Activated T-helper 9 cell treated with anti-CD3 and anti-CD28 coated beads, Interleukin-2, amount 50 U/mL, for 16 hours (primary cell): ENCODE measurements around the gene MPP7.
"Not testable (repeated sequence)": the region's sequence is repeated elsewhere in the genome, so short reads cannot be mapped to it uniquely, and the experiment has no call there.

Source experiments
- DNase-seq: peaks from one replicate; pipeline ENCODE4 v3.0.0-alpha.2; 2020; ENCODE audit warnings: low read depth

Gene MPP7

GRCh38 chr10:28302638-28303488, at the start of gene MPP7:
MPP7 (minus strand) TSS chr10:28303064; CDS start chr10:28238604, 64,460 bp downstream.
- DNase-seq: peak; percentile 96

DNA sequence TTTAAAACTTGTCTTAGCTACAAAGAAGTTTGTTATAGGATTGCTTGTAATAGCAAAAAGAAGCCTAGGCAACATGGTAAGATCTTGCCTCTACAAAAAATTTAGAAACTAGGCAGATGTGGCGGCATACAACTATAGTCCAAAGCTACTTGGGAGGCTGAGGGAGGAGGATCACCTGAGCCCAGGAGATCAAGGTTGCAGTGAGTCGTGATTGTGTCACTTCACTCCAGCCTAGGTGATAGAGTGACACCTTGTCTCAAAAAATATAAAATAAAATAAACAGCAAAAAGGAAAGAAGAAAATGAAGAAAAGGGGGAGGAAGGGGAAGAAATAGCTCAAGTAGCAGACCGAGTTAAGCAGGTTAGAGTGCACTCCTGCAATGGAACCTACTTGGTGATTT, 47.0 kb upstream of the MPP7 start:
- no peak for DNase-seq

- DNase-seq: no peak
These were observed 41.4 kb upstream of the MPP7 start for GRCh38 chr10:28343987-28344895.

DNA sequence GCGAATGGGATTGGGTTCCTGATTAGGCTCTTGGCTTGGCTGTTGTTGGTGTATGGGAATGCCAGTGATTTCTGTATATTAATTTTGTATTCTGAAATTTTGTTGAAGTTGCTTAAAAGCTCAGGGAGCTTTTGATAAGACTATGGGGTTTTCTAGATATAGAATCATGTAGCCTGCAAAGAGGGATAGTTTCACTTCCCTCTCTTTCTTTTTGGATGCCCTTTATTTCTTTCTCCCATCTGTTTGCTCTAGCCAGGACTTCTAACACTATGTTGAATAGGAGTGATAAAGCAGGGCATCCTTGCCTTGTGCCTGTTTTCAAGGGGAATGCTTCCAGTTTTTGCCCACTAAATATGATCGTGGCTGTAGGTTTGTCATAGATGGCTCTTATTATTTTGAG, 40.4 kb upstream of the MPP7 start:
- no peak for DNase-seq

DNA sequence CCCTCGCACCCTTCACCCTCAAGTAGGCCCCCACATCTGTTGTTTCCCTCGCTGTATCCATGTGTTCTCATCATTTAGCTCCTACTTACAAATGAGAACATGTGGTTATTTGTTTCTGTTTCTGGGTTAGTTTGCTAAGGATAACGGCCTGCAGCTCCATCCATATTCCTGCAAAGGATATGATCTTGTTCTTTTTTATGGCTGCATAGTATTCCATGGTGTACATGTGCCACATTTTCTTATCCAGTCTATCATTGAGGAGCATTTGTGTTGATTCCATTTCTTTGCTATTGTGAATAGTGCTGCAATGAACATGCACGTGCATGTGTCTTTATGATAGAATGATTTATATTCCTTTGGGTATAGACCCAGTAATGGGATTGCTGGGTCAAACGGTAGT, 38.8 kb upstream of the MPP7 start:
- DNase-seq: not testable (repeated sequence)

DNA sequence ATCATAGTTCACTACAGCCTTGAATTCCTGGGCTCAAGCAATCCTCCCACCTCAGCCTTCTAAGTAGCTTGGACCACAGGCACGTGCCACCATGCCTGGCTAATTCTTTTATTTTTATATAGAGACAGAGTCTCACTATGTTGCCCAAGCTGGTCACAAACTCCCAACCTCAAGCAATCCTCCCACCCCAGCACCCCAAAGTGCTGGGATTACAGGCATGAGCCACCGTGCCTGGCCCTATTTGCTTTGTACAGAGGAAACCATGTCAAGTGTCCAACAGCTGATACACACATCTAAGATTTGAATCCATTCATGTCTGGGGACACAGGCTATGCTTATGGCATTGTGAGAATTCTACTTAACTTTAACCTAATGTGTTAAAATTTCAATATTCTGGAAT, 29.9 kb upstream of the MPP7 start:
- no peak for DNase-seq

DNA sequence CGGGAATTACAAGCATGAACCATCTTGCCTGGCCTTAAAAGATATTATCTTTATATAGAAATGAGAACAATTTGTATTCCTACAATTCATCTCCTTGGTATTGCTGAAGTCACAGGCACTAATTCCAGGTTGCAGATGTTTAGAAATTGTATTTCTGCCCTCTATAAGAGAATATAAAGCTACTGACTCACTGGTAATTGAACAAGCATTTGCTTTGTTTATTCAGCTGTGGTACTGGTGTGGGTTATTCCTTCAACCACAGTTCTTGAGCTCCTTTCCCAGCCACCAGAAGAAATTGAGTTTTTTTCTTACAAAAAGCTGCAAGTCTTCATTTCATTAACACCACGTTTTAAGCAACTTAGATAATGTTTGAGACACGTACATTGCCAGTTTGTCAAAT, 29.0 kb upstream of the MPP7 start:
- no peak for DNase-seq

- no peak for DNase-seq
These were observed 28.2 kb upstream of the MPP7 start for GRCh38 chr10:28331066-28331465.

GRCh38 chr10:28328346-28328745, 25.5 kb upstream of the MPP7 start:
- no peak for DNase-seq

- no peak for DNase-seq
These were observed 24.6 kb upstream of the MPP7 start for GRCh38 chr10:28327491-28327880.

- DNase-seq: no peak
These were observed 23.9 kb upstream of the MPP7 start for GRCh38 chr10:28326516-28327490.

- no peak for DNase-seq
These were observed 17.9 kb upstream of the MPP7 start for GRCh38 chr10:28320799-28321198.

GRCh38 chr10:28320090-28320489, 17.2 kb upstream of the MPP7 start:
- DNase-seq: no peak

DNA sequence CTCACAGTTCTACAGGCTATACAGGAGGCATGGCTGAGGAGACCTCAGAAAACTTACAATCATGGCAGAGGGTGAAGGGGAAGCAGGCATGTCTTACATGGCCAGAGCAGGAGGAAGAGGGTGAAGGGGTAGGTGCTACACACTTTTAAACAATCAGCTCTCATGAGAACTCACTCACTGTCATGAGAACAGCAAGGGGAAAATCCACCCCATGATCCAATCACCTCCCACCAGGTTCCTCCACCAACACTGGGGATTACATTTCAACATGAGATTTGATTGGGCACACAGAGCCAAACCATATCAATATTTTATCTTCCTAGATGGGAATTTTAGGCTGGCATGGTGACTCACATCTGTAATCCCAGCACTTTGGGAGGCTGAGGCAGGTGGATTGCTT, 16.2 kb upstream of the MPP7 start:
- DNase-seq: not testable (repeated sequence)

DNA sequence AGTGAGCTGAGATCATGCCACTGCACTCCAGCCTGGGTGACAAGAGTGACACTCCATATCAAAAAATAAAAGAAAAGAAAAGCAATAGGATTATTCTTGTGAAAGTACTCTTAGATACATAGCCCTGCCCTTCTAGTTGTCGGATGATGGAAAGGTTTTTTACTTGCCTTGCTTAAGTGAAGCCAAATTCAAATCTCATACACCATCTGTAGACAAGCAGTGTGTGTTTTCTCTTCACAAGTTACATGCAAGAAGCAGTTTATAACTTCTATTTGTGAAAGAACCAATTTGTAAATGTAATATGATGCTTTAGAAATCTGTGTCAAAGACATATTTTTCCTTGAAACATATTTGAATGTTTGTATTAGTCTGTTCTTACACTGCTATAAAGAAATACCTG, 15.8 kb upstream of the MPP7 start:
- no peak for DNase-seq

- no peak for DNase-seq
These were observed 14.9 kb upstream of the MPP7 start for GRCh38 chr10:28317760-28318159.

GRCh38 chr10:28316696-28317095, 13.8 kb upstream of the MPP7 start:
- DNase-seq: no peak

DNA sequence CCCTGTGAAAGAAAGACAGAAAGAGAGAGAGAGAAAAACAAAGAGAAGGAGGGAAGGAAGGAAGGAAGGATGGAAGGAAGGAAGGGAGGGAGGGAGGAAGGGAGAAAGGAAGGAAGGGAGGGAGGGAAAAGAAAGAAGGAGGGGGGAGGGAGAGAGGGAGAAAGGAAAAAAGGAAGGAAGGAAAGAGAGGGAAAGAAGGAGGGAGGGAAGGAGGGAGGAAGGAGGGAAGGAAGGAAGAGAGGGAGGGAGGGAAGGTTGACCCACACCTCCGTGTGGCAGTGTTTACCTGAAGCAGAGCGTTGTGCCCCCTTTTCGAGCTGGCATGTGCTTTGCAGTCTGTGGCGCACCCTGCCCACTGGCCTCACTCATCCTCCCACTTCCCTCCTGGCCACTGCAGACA, 12.3 kb upstream of the MPP7 start:
- DNase-seq: no peak

DNA sequence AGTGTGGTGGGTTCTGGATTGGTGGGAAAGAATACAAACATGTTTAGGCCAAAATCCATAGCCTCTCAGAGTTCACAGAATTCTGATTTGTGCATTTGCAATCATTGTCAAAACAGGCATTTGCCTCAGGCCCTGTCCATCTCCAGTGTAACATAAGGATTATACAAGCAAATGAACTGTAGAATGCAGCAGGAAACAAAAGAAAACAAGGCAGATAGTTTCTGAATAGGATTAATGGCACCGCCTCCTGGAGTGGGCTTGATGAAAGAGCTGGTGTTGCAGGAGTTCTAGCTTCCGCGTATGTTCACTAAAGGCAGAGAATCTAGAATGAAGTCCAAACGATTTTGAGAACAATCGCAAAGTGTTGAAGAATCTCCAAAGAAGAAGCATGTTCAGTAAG, 11.3 kb upstream of the MPP7 start:
- no peak for DNase-seq

DNA sequence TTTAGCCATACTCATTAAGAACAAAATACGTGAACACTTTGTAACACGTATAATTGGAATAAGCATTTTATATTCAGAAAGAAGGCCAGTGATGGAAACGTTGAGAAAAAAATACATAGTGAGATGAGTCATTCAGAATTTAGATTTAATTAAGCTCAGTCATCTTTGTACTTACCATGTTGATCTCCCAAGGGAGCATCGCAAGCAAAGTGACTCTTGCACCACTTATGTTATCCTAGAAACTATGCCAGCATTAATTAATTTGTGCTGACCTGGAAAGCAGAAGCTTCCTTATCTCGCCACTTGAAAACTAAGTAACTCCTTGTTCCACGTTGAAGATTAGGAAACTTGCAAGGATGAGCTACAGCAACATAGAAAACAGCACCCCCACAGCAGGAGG, 9.7 kb upstream of the MPP7 start:
- DNase-seq: no peak

DNA sequence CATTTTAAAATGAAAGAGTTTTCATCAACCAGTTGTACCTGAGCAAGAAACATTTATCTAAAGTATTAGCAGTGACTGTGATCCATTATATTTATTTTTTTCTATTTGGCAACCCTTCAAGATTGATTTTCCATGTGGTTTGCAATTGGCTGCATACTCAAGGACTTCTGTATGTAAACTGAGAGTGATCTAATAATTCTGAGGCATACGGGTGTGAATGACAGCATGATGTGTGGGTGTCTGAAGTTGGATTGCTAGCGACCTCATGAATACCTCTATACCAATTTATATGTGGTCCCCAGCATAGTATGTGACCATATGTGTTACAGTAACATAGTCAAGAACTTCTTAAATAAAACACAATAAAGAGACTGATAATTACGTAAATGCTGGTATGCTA, 8.2 kb upstream of the MPP7 start:
- DNase-seq: no peak

GRCh38 chr10:28307267-28307666, 4.4 kb upstream of the MPP7 start:
- DNase-seq: no peak
